Fibroblast of skin of right biceps (primary cell): Measurements from ENCODE around the gene PCED1B.

ENCODE experiments used
- DNase-seq: peaks from one replicate; pipeline ENCODE4 v3.0.0-alpha.2; 2013

Gene PCED1B

DNA sequence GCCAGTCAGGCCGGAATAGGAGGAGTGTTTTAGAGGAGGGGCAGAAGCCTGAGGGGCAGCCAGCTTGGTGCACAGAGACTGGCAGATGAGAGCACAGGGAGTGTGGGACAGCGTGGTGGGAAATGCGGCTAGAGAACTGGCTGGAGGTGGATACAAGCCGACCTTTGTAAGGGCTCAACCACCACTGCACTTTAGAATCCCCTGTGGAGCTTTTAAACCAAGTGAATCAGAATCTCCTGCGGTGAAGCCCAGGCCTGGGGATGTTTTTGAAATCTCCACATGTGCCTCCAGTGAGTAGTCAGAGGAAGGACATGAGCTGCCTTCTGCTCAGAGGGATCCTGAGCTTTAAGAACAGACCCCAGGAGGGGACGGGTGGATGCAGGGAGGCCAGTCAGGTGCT is 10.9 kb upstream of the PCED1B start:
- peak; percentile 66 for DNase-seq

DNA sequence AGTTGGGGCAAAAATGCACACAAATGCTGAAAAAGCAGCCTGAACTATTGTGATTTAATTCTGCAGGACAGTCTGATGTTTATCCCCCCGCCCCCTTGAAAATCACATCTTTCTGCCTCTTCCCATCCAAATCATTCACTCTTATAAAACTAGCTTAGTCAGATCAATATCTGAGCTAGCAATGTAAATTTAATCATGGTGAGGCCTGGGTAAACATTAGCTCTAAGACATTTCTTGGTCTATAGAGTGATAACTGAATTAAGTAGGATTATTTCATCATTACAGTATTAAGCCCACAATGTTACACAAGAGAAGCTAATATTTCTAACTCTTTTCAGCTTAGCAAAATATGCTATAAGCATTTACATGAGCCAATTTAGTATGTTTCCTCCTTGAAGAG is 9.1 kb upstream of the PCED1B start:
- no peak for DNase-seq

- no peak for DNase-seq
These were observed 8.1 kb upstream of the PCED1B start for GRCh38 chr12:47071241-47071852.

GRCh38 chr12:47073951-47074350 is 5.5 kb upstream of the PCED1B start:
- DNase-seq = no peak

GRCh38 chr12:47074757-47075156 is 4.7 kb upstream of the PCED1B start:
- DNase-seq = no peak

DNA sequence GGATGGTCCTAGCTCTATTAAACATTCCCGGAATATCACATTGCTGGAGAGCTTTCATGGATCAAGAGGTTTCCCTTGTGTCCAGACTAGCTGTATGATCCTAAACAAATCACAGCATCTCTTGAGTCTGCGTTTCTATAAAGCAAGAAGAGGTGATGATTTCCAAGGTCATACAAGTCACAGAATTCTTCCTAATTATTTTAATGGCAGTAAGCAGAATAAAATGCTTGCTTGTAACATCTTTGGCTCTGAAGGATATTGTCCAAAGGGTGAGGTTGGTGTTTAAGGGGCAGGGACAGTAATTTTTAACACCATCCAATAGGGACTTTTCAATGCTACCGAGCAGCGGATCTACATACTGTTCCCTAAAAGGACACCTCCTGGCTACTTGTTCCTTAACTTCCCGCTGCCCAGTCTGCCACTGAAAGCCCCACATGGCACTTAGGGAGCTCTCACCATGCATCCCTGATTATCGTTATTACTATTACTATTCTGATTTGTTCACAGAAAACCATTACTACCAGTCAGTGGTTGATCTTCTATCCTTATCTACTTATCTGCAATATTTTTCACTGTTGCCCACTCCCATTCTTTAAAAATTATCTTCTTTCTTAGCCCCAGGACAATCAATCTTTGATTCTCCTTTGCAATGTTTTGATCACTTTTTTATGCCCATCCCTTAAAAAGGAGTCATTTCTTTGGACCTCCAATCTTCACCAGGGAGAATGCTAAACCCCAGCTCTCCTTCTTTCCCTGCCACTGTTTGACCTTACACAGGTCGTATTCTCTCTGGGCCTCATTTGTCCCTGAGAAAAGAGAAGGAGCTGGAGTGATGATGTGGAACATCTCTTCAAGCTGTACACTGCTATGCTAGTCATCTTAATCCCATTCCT is 4.0 kb upstream of the PCED1B start:
- no peak for DNase-seq

DNA sequence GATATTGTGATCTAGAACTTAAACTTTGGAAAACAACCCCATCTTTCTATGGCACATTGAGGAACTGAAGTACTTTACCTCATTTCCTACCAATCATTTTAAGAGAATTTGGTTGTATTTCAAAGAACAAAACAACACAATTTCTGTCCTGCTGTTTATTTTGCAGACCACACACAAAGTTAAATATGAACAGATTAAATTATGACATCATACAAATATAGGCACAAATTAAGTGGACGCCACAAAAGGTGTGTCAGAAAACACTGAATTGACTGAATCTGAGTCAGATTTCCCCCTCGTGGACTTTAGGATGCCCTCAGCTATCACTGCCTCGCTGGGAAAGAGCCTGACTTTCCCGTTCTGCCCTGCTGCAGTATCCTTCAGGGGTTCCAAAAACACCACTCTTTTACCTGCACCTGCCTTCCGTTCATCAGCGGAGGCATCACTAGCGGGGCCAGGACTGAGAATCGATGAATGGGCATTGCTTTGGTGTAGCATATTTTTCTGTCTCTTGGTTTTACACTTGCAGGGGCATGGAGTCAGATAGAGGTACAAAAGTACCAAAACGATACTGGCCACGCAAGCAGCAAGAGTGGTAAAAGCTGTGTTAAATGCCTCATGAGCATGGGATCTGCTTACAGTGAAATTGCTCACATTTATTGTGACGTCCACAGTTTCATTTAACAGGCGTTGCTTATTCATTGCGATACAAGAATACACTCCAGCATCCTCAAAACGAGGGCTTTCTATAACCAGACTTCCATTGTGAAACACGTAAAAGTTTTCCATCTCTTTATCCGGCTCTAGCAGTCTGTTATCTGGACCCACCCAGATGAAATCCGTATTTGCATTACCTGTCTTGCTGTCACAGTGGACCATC is 2.0 kb upstream of the PCED1B start:
- no peak for DNase-seq

- DNase-seq = no peak
These were observed 1.4 kb upstream of the PCED1B start for GRCh38 chr12:47078086-47078395.

GRCh38 chr12:47078733-47079467 is 521 bp upstream of the PCED1B start:
- DNase-seq = peak; percentile 43

- peak; percentile 73 for DNase-seq
These were observed 732 bp downstream of the PCED1B start for GRCh38 chr12:47079981-47080724.

DNA sequence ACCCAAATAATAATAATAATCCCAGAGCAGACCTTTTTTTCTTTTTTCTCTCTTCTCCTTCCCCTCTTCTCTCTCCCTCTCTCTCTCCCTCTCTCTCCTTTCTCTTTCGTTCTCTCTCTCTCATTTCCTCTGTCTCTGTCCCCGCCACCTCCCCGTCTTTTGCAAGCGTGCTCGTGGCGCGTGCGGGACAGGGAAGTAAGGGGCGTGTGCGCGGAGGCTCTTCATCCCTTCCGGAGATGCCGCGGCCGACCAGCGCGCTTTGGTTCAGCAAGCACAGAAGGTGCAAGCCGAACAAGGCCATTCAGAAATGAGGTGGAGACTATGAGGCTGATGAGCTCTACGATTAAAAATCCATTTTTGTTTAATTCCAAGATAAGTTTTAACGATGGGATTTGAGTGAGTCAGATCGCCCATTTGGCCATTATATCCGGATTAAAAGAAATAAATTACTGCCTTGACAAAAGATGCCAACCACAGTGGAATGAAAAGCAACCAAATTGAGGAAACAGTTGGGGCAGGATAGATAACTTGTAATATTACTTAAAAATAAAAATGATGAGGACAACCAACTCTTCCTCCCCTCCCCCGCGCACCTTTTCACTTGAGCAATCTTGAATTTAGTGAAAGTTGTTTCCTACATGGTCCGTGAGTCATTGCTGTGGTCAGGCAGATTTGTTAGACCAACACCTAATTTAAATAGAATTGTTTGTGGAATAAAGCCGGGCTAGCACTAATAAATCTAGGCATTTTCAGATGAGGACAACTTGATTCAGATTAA is 1.5 kb downstream of the PCED1B start:
- peak; percentile 67 for DNase-seq

DNA sequence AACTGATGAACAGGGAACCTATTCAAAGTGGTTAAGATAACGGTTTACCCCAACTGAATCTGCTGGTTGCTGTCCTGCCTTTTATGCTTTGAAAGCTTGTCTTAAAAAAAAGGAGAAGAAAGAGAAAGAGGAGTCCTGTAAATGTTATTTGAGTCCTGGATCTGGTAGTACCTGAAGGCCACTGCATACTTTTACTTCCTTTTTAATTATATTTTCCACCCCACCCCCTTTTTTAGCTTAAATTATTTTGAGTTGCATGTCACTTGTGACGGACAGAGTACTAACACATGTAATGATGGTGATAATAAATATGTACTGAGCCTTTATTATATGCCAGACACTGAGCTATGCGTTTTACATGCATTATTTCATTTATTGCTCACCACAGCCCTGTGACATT is 2.9 kb downstream of the PCED1B start:
- DNase-seq = no peak

- DNase-seq = peak; percentile 88
These were observed 3.6 kb downstream of the PCED1B start for GRCh38 chr12:47082796-47083621.

DNA sequence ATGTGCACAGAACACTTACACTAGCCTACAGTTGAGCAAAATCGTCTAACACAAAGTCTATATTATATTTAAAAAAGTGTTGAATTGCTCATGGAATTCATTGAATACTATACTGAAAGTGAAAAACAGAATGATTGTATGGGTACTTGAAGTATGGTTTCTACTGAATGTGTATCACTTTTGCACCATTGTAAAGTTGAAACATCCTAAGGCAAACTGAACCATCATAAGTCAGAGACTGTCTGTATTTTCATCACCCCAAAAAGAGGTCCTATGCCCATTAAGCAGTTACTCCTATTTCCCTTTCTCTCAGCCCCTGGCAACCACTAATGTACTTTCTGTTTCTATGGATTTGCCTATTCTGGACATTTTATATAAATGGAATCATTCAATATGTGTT is 4.8 kb downstream of the PCED1B start:
- DNase-seq = no peak

- DNase-seq = peak; percentile 85
These were observed 6.4 kb downstream of the PCED1B start for GRCh38 chr12:47085815-47086252.

DNA sequence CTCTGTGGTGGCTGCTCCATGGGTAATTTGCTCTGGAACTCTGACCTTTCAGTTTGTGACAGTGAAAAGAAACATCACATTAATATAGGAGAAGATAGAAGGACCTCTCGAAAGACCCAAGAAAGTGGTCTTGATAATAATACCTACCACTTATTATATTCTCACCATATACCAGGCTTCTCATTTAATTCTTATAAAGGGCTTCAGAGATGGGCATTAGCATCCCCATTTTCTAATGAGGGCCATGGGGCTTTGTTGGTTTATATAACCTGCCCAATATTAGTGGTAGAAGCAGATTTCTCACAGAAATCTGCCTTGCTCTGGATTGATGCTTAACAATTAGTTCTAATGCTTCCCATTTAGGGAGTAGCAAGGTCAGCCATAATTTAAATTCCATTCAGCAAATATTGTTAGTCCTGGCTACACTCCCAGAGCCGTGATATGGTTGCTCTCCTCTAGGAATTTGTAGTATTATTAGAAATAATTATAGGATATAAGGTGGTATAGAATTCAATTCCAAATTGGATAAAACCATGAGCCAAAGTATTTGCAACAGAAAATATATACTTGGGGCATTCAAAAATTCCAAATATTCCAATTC is 7.8 kb downstream of the PCED1B start:
- DNase-seq = peak; percentile 83

GRCh38 chr12:47088021-47088944 is 8.9 kb downstream of the PCED1B start:
- DNase-seq = peak; percentile 46

- no peak for DNase-seq
These were observed 11.6 kb downstream of the PCED1B start for GRCh38 chr12:47091009-47091408.

- no peak for DNase-seq
These were observed 15.4 kb downstream of the PCED1B start for GRCh38 chr12:47094804-47095203.
